Fibroblast of villous mesenchyme (primary cell): ENCODE measurements around the gene PRDX6. TPM values are rescaled to one million over a fixed set of nuclear protein-coding genes. Genes with fewer than 3 reads are reported as not detected.
"Not testable (repeated sequence)": the region's sequence is repeated elsewhere in the genome, so short reads cannot be mapped to it uniquely, and the experiment has no call there.

Experiments
- DNase-seq: peaks from one replicate; pipeline ENCODE4 v3.0.0-alpha.2; 2010; ENCODE audit warnings: low read depth
- H3K4me3 ChIP-seq: 2 replicates; pipeline ENCODE4 v1.5.1; 2011; ENCODE audit warnings: low read depth, mild to moderate bottlenecking, low read length
- CTCF ChIP-seq: IDR thresholded peaks from 2 replicates; pipeline ENCODE4 v1.5.1; 2012; ENCODE audit warnings: low read depth, mild to moderate bottlenecking, low read length; ENCODE audit not compliant: insufficient read depth
- total RNA-seq: library from RNA; depleted of rRNA; stranded (reverse); fragments of >200 nt; gene quantifications from 2 replicates; pipeline ENCODE4 v1.2.3, GENCODE V29; 2012

Gene PRDX6
- total RNA-seq, 1 donor, result 611 TPM

- no peak for TF ChIP-seq CTCF
- H3K4me3 ChIP-seq, result no peak overlapping the region
- DNase-seq, result no peak
Observed at GRCh38 chr1:173485401-173485800, 8.3 kb downstream of the PRDX6 start.

GRCh38 chr1:173488001-173488400, 10.9 kb downstream of the PRDX6 start:
- TF ChIP-seq CTCF, result no peak
- no peak overlapping the region for H3K4me3 ChIP-seq
- no peak for DNase-seq

GRCh38 chr1:173489149-173489600, 12.0 kb downstream of the PRDX6 start:
- TF ChIP-seq CTCF, result no peak
- no peak overlapping the region for H3K4me3 ChIP-seq
- DNase-seq, result no peak

- TF ChIP-seq CTCF, result no peak
- no peak for DNase-seq
- no peak overlapping the region for H3K4me3 ChIP-seq
Observed at GRCh38 chr1:173489929-173490328, 12.8 kb downstream of the PRDX6 start.

- no peak overlapping the region for H3K4me3 ChIP-seq
- DNase-seq, result no peak
Observed at GRCh38 chr1:173491508-173491907, 14.4 kb downstream of the PRDX6 start.

GRCh38 chr1:173493125-173493524, 16.0 kb downstream of the PRDX6 start:
- DNase-seq, H3K4me3 ChIP-seq: not testable (repeated sequence)

More at GRCh38 chr1:173491508-173491907, 14.4 kb downstream of the PRDX6 start:
- no peak for TF ChIP-seq CTCF

GRCh38 chr1:173495609-173496267, 18.6 kb downstream of the PRDX6 start:
- no peak overlapping the region for H3K4me3 ChIP-seq
- no peak for TF ChIP-seq CTCF
- DNase-seq, result no peak
